Transverse colon (tissue), 4 donors: ENCODE results near the gene POLE.

Experiments
- CTCF ChIP-seq, 5 experiments: fragments of 200-600 bp in 3 of 5; fragments of 450-650 bp in 2 of 5; sonication (generic) in 3 of 5; IDR thresholded peaks; 1 replicate in 2 of 5; 2 replicates in 3 of 5; pipeline ENCODE4 v1.5.1; 2016 to 2017; ENCODE audit warnings: antibody characterized with exemption in 5 of 5, inconsistent platforms in 3 of 5, mild to moderate bottlenecking in 2 of 5, moderate library complexity in 1 of 5
- EP300 ChIP-seq: sonication (generic); formaldehyde crosslinking; IDR thresholded peaks from one replicate; pipeline ENCODE4 v1.6.1; 2017; ENCODE audit warnings: antibody characterized with exemption, low read depth
- POLR2A ChIP-seq: fragments of 450-650 bp; IDR thresholded peaks from one replicate; pipeline ENCODE4 v1.6.1; 2016; ENCODE audit warnings: antibody characterized with exemption, mild to moderate bottlenecking, moderate library complexity
- POLR2AphosphoS5 ChIP-seq, 3 donors: sonication (generic); formaldehyde crosslinking; IDR thresholded peaks; one replicate each; pipeline ENCODE4 v1.6.1; 2016; ENCODE audit warnings: antibody characterized with exemption in 3 of 3

GRCh38 chr12:132707241-132707640 lies 20.1 kb upstream of the POLE start:
- TF ChIP-seq EP300, result no peak
- TF ChIP-seq CTCF (IDR thresholded peaks at IDR 0.05), result no peak
- no peak for TF ChIP-seq POLR2A
- TF ChIP-seq POLR2AphosphoS5 (IDR thresholded peaks at IDR 0.05), result no peak
